DMS 273 (cell line): ENCODE measurements around the gene MAMLD1.
A peak's percentile ranks its signal among the peaks of the same experiment; 100 is the strongest.

Experiments used
- DNase-seq: peaks from one replicate; lab custom pipeline; 2025; ENCODE audit not compliant: unreplicated experiment; lab: John Stamatoyannopoulos, UW

MAMLD1 gene

DNA sequence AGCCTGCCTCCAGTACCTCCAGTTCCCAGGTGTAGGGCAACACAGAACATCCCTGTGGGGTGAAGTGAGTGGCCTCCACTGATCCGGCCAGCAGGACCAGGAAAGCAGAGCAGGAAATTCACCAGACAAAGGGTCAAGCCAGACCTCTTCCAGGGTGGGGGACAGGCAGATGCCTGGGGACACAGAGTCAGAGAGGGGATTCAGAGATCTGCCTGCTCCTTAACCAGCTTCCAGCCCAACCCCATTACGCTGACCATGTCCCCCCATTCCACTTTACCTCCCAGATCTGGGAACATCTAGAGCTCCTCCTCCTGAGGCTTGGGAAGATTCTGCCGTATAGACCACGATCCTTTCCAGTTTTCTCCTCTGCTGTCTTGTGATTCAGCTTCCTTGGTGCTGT, 132.4 kb downstream of the MAMLD1 start:
- no peak for DNase-seq

GRCh38 chrX:150499240-150499639, 136.1 kb downstream of the MAMLD1 start:
- no peak for DNase-seq

GRCh38 chrX:150502091-150502490, 139.0 kb downstream of the MAMLD1 start:
- DNase-seq = no peak

DNA sequence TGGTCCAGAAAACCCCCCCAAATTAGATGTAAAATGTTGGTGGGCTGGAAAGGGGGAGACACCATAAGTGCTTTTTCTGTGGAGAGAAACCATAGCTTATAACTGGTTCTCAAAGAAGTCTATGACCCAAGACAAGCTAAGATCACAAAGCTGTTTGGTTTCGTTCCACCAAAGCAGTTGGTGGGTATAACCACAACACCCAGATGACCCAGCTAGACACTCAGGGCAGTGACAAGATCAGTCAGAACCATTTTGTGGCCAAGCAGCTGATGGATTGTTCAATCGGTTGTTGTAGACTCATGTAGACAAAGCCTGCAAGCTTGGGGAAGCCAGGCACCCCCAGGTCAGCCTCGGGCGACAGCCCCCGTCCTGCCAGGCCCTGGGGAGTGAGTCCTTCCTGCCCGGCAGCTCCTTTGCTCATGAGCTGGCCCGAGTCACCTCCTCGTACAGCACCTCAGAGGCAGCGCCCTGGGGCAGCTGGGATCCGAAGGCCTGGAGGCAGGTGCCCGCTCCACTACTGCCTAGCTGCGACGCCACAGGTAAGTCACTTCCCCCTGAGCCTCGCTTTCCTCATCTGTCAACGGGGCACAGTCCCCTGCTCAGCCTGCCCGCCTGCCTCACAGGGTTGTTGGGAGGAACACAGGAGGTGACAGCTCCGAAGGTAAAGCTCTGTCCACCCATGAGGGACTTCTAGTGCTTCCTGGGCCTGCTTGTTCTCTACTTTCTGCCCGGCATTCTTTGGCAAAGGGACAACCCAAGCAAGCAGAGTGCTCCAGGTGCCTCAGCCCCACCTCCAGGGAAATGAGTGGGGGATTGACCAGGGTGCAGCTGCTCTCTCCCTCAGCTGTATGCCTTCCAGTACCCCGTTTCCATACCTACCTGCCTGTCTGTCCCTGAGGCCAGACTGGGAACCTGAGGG, 140.1 kb downstream of the MAMLD1 start:
- DNase-seq = no peak

GRCh38 chrX:150503898-150504219, 140.7 kb downstream of the MAMLD1 start:
- peak; percentile 35 for DNase-seq

DNA sequence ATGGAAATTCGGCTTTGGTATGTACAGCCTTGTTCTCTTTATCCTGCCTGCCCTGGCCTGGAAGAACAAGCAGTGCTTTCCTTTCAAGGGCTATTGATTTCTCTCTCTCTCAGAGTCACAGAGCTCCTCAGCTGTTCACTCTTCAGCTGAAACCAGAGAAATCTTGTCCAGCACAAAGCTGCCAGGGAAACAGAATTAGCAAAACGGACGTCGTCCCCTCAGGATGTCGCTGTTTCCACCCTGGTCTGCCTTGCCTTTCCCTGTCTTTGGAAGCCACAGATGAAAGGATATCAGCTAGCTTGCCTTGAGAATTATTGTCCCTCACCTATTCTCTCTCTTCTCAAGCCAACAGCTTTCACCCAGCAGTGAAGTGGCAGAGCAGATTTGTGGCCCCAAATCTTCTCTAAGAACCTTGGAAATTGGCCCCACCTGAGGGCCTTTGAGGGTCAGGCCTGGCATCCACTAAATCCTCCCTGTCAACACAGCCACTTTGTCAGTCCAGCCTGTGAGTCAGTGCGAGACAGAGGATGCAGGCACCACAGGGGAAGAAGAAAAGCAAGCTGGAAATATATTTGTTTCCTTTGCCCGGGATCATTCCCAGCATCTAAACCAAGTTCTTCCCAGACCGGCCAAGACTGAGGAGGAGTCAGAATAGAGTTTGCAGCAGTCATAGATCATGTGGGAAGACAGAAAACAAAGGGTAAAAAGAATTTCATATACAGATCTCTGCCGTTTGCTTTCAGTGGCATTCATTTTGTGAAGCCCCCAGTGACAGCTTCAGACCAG, 141.5 kb downstream of the MAMLD1 start:
- DNase-seq = no peak

DNA sequence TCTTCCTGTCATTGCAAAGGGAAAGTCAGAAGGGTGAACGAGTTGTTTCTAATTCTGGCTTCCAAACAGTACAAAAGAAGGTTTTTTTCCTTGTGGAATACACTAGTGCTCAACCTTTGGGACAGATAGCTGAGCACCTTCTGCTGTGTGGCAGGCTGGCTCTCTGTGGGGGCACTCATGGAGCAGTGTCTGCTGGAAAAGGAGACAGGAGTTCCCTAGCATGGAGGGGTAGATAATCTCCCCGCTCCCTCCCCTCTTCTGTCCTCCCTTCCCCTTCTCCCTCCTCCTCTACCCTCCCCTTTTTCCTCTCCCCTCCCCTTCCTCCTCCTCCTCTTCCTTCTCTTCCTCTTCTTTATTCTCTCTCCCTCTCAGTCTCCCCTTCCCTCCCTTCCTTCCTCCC, 142.9 kb downstream of the MAMLD1 start:
- DNase-seq = no peak

DNA sequence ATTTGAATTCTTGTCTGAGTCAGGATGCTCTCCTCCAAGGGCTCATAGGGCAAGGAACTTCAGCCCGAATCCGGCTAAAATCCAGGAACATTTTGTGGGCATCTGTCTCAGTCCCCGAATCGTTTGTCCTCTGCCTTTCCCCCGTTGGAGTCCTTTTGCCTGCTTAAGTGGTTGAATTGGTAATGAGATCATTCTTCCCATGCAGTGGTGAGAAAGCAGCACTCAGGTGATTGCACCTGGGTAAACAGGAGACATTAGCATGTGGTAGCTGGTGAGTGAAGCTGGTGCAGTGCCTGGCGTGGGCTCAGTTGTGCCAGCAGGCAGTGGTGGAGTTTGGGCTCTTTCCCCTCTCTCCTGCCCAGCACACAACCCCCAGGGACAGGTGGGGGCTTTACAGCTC, 143.4 kb downstream of the MAMLD1 start:
- DNase-seq = no peak

GRCh38 chrX:150507251-150507856, 144.2 kb downstream of the MAMLD1 start:
- DNase-seq = no peak

- DNase-seq = no peak
These were observed 144.9 kb downstream of the MAMLD1 start for GRCh38 chrX:150508018-150508417.

- peak; percentile 48 for DNase-seq
These were observed 145.6 kb downstream of the MAMLD1 start for GRCh38 chrX:150508451-150509367.

DNA sequence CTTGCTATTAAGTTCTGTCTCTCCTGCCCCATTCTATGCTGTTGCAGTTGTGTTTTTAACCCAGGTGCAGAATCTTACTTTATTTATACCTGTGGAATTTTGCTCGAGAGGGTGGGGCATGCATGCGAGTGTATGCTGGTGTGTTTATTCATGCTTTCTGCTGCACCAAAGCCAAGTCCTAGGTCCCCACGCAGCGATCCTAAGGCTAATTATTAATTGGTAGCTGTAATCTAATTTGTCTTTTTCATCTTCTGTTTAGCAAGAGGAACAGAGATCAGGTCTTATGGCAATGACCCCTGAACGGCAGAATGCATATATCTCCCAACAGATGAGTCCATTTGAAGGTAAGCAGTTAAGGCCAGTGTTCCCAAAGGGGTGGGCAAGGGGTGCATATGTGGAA, 146.6 kb downstream of the MAMLD1 start:
- no peak for DNase-seq

- DNase-seq = peak; percentile 20
These were observed 149.4 kb downstream of the MAMLD1 start for GRCh38 chrX:150512461-150512901.

GRCh38 chrX:150513544-150513943, 150.4 kb downstream of the MAMLD1 start:
- DNase-seq = peak; percentile 27

GRCh38 chrX:150514462-150514861, 151.3 kb downstream of the MAMLD1 start:
- DNase-seq = no peak

GRCh38 chrX:150515801-150516200, 152.7 kb downstream of the MAMLD1 start:
- DNase-seq = no peak

DNA sequence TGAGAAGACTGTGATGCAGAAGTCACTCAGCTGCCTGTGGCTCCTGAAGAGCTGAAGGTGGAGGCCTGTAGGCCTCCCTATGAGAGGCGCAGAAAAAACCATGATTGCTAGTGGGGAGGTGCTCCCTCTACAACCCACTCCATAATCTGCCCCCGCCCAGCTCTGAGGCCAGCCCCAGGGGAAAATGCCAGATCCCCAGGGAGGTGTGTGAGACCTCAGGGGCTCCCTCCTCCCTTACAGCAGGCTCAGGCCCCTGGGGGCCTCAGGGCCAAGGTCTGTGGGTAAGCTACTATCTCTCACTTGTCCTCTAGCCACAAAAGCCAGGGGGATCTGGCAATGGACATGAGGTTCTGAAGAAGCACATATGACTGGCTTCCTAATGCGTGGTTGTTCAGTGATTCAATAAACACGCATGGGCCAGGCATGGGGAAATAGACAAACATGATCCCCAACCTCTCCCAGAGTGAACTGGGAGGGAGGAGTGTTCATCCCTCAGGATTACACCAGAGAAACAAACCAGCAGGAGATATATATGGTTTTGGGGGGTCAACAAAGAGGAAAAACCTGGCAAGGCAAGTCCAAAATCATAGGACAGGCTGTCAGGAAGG, 154.3 kb downstream of the MAMLD1 start:
- DNase-seq = no peak

GRCh38 chrX:150522494-150522893, 159.4 kb downstream of the MAMLD1 start:
- no peak for DNase-seq

DNA sequence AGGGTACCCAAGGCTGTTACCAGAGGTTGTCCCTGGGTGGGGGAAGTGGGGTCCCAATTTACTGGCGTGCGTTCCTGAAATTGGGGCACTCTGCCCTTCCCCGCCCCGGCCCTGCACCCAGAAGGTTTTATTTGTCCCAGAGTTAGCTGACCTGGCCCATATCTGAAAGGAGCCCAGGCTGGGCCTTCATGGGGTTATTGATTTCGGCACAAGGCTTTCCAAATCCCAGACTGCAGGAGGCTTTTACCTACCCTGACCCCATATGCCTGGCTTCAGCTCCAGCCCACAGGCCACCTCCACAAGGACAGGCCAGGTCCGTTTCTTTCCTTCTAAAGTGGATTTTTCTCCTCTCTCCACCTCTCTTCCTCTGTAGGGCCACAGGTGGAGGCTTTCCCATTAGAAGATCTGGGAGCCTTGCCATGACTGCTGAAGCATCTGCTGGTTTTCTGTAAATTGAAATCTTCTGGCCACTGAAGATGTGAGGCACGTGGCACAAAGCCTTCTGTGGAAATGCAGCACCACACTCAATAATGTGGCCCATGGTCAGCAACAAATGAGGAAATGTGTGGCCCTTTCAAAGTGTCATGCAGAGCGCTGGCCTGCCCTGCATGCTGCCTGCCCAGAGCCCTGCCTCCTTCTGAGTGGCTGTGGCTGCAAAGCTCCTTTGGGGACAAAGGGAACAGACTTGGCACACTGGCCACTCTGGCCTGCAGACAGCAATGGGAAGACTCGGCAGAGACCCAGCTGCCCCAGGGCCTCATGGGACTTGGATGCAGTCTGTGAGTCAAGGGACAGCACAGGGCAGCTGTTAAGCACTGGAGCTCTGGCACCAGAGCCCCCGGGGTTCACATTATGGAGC, 162.2 kb downstream of the MAMLD1 start:
- DNase-seq = peak; percentile 38
